ENCODE measurements around the gene CAMK2A.

Gene CAMK2A

GRCh38 chr5:150289551-150290390 is at the start of gene CAMK2A:
Gene CAMK2A, minus strand, starts transcription at chr5:150289773. Its CDS starts 148 bp downstream, at chr5:150289625.
- Histone ChIP-seq H3K9ac (ENCODE audit: low read depth, low read length) (no peak within 1 kb of the TSS), H3K4me1 (ENCODE audit: insufficient read depth, low read length) (peaks cover 27% of the 10 kb centered on the region), H3K9me3 (ENCODE audit: control insufficient read depth, insufficient read depth, low read length) (no peaks in the 10 kb centered on the region), H3K36me3 (ENCODE audit: insufficient read depth, low read length) (no peaks in the 10 kb centered on the region)

- Histone ChIP-seq H3K36me3 (ENCODE audit: insufficient read depth, low read length) (no peaks in the 10 kb centered on the region), H3K4me1 (ENCODE audit: insufficient read depth, low read length) (peaks cover 7% of the 10 kb centered on the region; the same call in 1 of the 2 replicates), H3K9me3 (ENCODE audit: control insufficient read depth, insufficient read depth, low read length) (no peaks in the 10 kb centered on the region), H3K9ac (ENCODE audit: low read depth, low read length) (no peak overlapping the region)
Measured at GRCh38 chr5:150339165-150339564, 49.6 kb upstream of the CAMK2A start.

GRCh38 chr5:150338546-150338945 is 49.0 kb upstream of the CAMK2A start:
- no peak overlapping the region for H3K9ac ChIP-seq (ENCODE audit: low read depth, low read length)
- H3K36me3 ChIP-seq (ENCODE audit: insufficient read depth, low read length): no peaks in the 10 kb centered on the region
- no peaks in the 10 kb centered on the region for H3K9me3 ChIP-seq (ENCODE audit: control insufficient read depth, insufficient read depth, low read length)
- H3K4me1 ChIP-seq (ENCODE audit: insufficient read depth, low read length): peaks cover 7% of the 10 kb centered on the region; the same call in 1 of the 2 replicates

DNA sequence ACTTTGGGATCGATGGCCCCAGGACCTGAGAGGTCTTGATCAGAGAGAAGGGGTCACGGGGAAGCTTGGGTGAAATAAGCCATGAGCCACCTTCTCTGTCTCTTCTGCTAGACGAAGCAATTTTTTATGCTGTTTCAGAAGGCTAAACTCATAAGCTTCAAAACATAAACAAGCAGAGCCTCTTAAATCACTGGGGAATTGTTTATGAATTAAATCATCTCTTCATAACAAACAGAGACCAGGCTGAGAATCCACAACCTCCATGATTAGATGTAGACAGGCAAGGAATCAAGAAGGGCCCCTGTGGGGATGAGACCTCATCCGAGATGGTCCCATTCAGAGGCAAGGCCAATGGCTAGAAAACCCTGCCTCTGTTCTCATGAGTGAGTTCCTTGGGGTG is 46.2 kb upstream of the CAMK2A start:
- peaks cover 7% of the 10 kb centered on the region; the same call in 1 of the 2 replicates for H3K4me1 ChIP-seq (ENCODE audit: insufficient read depth, low read length)
- H3K36me3 ChIP-seq (ENCODE audit: insufficient read depth, low read length): no peaks in the 10 kb centered on the region
- H3K9ac ChIP-seq (ENCODE audit: low read depth, low read length): no peak overlapping the region
- no peaks in the 10 kb centered on the region for H3K9me3 ChIP-seq (ENCODE audit: control insufficient read depth, insufficient read depth, low read length)

DNA sequence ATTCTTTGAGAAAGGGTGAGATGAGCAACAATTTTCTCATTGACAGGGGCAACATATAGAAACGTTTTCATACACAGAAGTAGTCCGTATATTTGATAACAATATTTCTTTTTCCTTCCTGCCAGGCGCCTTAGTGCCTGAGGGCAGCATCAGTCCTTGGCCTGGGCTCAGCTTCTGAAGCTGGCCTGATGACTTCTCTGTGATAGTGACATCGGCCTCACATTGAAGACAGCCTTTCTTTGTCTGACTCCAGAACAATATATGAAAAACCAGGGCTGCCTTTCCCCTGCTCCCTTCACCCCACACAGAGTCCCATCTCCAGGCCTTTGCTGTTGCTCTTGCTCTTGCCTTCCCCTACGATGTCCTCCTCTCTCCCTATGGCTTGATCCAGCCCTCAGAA is 43.8 kb upstream of the CAMK2A start:
- Histone ChIP-seq H3K4me1 (ENCODE audit: insufficient read depth, low read length) (peaks cover 7% of the 10 kb centered on the region; the same call in 1 of the 2 replicates), H3K9ac (ENCODE audit: low read depth, low read length) (no peak overlapping the region), H3K9me3 (ENCODE audit: control insufficient read depth, insufficient read depth, low read length) (no peaks in the 10 kb centered on the region), H3K36me3 (ENCODE audit: insufficient read depth, low read length) (no peaks in the 10 kb centered on the region)

DNA sequence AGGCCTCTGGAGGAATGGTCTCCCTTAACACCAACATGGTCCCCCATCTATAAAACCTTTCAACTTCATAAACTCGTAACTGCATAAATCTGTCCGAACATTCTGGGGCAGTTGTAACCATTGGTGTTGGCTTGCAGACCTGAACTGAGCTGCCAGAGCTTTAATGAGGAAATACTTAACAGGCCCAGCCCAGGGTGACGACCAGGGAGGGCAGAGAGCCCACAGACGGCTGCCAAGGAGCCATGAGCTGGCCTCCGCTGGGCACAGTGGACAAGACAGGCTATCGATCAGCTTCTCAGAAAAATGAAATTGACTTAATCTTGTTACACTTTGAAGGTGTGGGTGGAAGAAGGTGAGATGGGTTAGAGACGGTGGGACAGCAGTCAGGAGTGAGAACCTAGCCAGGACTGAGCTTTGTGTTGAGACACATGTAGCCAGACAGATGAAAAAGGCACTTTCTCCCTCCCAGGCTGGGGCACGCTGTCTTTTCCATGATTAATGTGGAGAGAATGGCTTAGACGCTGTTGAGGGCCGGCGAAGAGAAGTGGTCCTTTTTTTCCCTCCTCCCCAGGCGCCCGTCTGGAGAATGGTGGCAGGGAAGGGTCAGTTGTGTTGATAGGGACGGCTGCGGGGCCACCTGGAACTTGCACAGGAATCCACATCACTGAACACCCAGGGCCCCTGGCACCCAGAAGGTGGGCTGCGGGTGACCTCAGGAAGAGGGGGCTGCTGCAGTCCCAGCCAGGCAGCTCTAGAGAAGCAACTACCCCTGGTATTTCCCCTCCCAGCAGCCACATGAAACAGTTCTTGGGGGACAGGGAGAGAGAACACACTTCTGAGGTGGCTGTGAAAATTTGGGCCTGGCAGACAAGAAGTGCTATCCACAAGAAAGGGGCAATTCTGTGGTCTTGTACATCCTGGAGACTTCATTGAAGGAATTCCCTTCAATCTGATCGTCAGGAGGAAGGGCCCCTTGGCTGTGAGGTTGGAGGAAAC is 40.6 kb upstream of the CAMK2A start:
- Histone ChIP-seq H3K9me3 (ENCODE audit: control insufficient read depth, insufficient read depth, low read length) (no peaks in the 10 kb centered on the region), H3K4me1 (ENCODE audit: insufficient read depth, low read length) (peaks cover 10% of the 10 kb centered on the region; the same call in 1 of the 2 replicates), H3K36me3 (ENCODE audit: insufficient read depth, low read length) (no peaks in the 10 kb centered on the region), H3K9ac (ENCODE audit: low read depth, low read length) (no peak overlapping the region)

DNA sequence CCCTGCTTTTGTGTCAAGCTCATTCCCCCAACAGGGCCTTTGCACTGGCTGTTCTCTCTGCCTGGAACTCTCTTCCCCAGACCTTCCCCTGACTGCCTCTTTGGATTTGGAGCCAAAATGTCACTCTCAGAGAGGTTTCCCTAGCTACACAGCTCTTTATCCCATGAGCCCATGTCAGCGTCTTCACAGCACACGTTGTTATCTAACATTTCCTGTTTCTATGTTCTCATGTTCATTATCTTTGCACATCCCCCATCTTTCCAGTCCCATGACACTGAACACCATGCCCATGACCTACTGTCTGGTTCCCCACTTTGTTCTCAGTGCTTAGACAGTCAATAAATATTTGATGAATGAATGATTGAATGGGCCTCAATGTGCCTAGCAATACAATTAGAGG is 39.5 kb upstream of the CAMK2A start:
- no peaks in the 10 kb centered on the region for H3K36me3 ChIP-seq (ENCODE audit: insufficient read depth, low read length)
- 0 out of 2 replicates have a peak, but pooled peaks cover 4% of the 10 kb centered on the region for H3K4me1 ChIP-seq (ENCODE audit: insufficient read depth, low read length)
- no peaks in the 10 kb centered on the region for H3K9me3 ChIP-seq (ENCODE audit: control insufficient read depth, insufficient read depth, low read length)
- H3K9ac ChIP-seq (ENCODE audit: low read depth, low read length): no peak overlapping the region

GRCh38 chr5:150328515-150328914 is 38.9 kb upstream of the CAMK2A start:
- 0 out of 2 replicates have a peak, but pooled peaks cover 4% of the 10 kb centered on the region for H3K4me1 ChIP-seq (ENCODE audit: insufficient read depth, low read length)
- no peaks in the 10 kb centered on the region for H3K9me3 ChIP-seq (ENCODE audit: control insufficient read depth, insufficient read depth, low read length)

DNA sequence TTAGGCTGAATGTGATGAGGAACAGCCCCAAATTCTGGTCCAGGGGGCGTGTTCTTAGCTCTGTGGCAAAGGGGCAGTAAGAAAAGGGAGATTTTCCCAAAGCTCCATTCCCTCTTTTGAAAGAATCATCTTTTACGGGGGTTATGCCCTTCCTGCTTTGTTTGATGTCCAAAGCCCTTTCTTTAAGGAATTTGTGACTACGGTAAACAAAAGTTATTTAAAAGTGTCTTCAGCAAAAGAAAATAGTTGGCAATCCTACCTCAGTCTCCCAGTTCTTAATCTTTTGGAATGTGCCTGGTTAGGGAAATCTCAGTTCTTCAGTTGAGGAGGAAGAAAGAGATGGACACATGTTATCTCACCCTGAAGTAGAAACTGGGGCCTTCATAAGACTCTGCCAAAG is 37.6 kb upstream of the CAMK2A start:
- Histone ChIP-seq H3K36me3 (ENCODE audit: insufficient read depth, low read length) (no peaks in the 10 kb centered on the region), H3K9me3 (ENCODE audit: control insufficient read depth, insufficient read depth, low read length) (no peaks in the 10 kb centered on the region), H3K4me1 (ENCODE audit: insufficient read depth, low read length) (0 out of 2 replicates have a peak, but pooled peaks cover 4% of the 10 kb centered on the region), H3K9ac (ENCODE audit: low read depth, low read length) (no peak overlapping the region)

More at GRCh38 chr5:150328515-150328914, 38.9 kb upstream of the CAMK2A start:
- H3K36me3 ChIP-seq (ENCODE audit: insufficient read depth, low read length): no peaks in the 10 kb centered on the region
- H3K9ac ChIP-seq (ENCODE audit: low read depth, low read length): no peak overlapping the region

DNA sequence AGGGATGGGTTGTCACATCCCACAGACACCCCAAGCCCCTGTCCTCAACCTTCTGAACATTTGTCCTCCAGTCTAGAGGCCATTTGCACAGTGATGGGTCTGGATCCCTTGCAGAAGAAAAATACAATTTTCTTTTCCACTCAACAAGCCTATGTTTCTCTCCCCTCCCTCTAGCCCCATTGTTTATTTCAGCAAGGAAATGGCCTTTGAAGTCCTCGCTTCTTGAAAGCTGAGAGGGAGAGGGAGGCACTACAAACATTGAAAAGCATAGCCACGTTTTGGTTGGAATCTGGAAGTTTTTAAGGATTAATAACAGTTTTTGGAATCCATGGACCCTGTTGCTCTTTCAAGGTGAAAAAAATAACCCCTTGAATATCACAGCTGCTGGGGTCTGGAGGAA is 37.1 kb upstream of the CAMK2A start:
- no peaks in the 10 kb centered on the region for H3K9me3 ChIP-seq (ENCODE audit: control insufficient read depth, insufficient read depth, low read length)
- H3K36me3 ChIP-seq (ENCODE audit: insufficient read depth, low read length): no peaks in the 10 kb centered on the region
- H3K9ac ChIP-seq (ENCODE audit: low read depth, low read length): no peak overlapping the region
- H3K4me1 ChIP-seq (ENCODE audit: insufficient read depth, low read length): 0 out of 2 replicates have a peak, but pooled peaks cover 4% of the 10 kb centered on the region

DNA sequence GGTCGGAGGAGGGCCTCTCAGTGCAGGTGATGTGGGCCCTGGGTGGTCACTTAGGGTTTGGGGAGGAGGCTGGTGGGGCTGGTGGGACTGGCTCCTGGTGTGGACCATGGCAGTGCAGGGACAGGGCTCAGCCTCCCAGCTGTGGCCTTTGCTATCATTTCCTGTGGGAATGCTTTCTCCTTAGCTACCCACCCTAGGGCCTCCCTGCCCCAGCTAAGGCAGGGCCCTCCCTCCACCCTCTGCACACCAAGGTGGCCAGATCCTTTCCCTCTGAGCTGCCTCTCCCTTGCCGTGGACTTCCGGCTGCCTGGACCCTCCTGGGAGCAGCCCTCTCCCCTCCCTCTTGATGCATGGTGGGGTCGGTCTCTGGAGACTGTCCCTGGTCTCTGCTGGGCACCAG is 35.9 kb upstream of the CAMK2A start:
- Histone ChIP-seq H3K9ac (ENCODE audit: low read depth, low read length) (no peak overlapping the region), H3K4me1 (ENCODE audit: insufficient read depth, low read length) (0 out of 2 replicates have a peak, but pooled peaks cover 4% of the 10 kb centered on the region), H3K9me3 (ENCODE audit: control insufficient read depth, insufficient read depth, low read length) (no peaks in the 10 kb centered on the region), H3K36me3 (ENCODE audit: insufficient read depth, low read length) (no peaks in the 10 kb centered on the region)

DNA sequence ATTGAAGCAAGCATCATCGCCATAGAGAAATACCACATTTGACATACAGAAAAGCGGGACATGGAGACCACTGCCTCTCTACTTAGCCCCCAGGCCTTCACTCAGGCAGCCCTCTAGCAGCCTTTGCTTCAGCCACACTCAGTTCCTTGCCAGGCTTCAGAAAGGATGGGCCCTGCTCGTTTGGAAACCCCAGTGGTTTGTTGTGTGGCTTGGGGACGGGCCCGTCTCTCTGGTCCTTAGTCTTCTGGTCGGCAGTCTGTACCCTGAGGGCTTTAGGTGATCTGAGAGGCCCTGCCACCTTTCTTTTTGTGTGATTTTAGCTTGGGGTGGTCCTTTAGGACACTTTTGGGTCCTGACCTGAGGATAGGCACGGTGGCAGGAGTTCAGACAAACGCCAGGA is 34.2 kb upstream of the CAMK2A start:
- no peaks in the 10 kb centered on the region for H3K9me3 ChIP-seq (ENCODE audit: control insufficient read depth, insufficient read depth, low read length)
- H3K36me3 ChIP-seq (ENCODE audit: insufficient read depth, low read length): no peaks in the 10 kb centered on the region
- peaks cover 14% of the 10 kb centered on the region for H3K4me1 ChIP-seq (ENCODE audit: insufficient read depth, low read length)
- H3K9ac ChIP-seq (ENCODE audit: low read depth, low read length): no peak overlapping the region

- Histone ChIP-seq H3K9me3 (ENCODE audit: control insufficient read depth, insufficient read depth, low read length) (no peaks in the 10 kb centered on the region), H3K4me1 (ENCODE audit: insufficient read depth, low read length) (peaks cover 22% of the 10 kb centered on the region), H3K9ac (ENCODE audit: low read depth, low read length) (no peak overlapping the region), H3K36me3 (ENCODE audit: insufficient read depth, low read length) (no peaks in the 10 kb centered on the region)
Measured at GRCh38 chr5:150323092-150323491, 33.5 kb upstream of the CAMK2A start.

DNA sequence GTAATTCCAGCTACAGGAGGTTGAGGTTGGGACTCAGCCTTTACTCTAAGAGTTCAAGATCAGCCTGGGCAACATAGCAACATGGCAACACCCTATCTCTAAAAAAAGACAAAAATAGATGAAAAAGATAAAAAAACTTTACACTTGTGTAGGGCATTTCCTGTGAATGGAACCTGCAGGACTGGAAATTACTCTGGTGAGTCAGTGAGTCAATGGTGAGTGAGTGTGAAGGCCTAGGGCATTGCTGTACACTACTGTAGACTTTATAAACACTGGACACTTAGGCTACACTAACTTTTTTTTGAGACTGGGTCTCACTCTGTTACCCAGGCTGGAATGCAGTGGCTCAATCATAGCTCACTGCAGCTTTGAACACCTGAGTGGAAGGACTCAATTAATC is 32.6 kb upstream of the CAMK2A start:
- H3K9me3 ChIP-seq (ENCODE audit: control insufficient read depth, insufficient read depth, low read length): no peaks in the 10 kb centered on the region
- H3K36me3 ChIP-seq (ENCODE audit: insufficient read depth, low read length): no peaks in the 10 kb centered on the region
- H3K4me1 ChIP-seq (ENCODE audit: insufficient read depth, low read length): peaks cover 30% of the 10 kb centered on the region
- H3K9ac ChIP-seq (ENCODE audit: low read depth, low read length): no peak overlapping the region
